Osteoblast (primary cell): ENCODE data around the gene SGF29. TPM values are rescaled to one million over a fixed set of nuclear protein-coding genes. Genes with fewer than 3 reads are reported as not detected.
"Not testable (repeated sequence)": the region's sequence is repeated elsewhere in the genome, so short reads cannot be mapped to it uniquely, and the experiment has no call there.

Source experiments
- DNase-seq: peaks from one replicate; pipeline ENCODE4 v3.0.0; 2011; ENCODE audit warnings: low spot score, mixed read lengths; ENCODE audit not compliant: insufficient read length; ENCODE audit errors: missing footprints
- H2AFZ ChIP-seq: 2 replicates; pipeline ENCODE4 v1.6.0; 2011; ENCODE audit warnings: mild to moderate bottlenecking, low read length
- H3K27ac ChIP-seq: 2 replicates; pipeline ENCODE4 v1.5.1; 2011; ENCODE audit warnings: mild to moderate bottlenecking, low read depth, low read length, moderate library complexity
- H3K27me3 ChIP-seq: 2 replicates; pipeline ENCODE4 v1.6.0; 2012; ENCODE audit warnings: mild to moderate bottlenecking, control low read depth, inconsistent platforms, low read length, moderate library complexity; ENCODE audit not compliant: insufficient read depth
- H3K36me3 ChIP-seq: 2 replicates; pipeline ENCODE4 v1.5.1; 2011; ENCODE audit warnings: mild to moderate bottlenecking, low read length, control low read depth, moderate library complexity; ENCODE audit not compliant: insufficient read depth
- H3K4me1 ChIP-seq: 2 replicates; pipeline ENCODE4 v1.5.1; 2011; ENCODE audit warnings: mild to moderate bottlenecking, low read length, control low read depth, moderate library complexity; ENCODE audit not compliant: insufficient read depth
- H3K4me2 ChIP-seq: 2 replicates; pipeline ENCODE4 v1.6.0; 2011; ENCODE audit warnings: mild to moderate bottlenecking, low read length; ENCODE audit not compliant: insufficient read depth
- H3K4me3 ChIP-seq: fragments of 200-600 bp; sonication (generic); 3 replicates; pipeline ENCODE4 v1.5.1; 2012; ENCODE audit warnings: mild to moderate bottlenecking, low read length, inconsistent platforms; ENCODE audit not compliant: insufficient read depth
- H3K79me2 ChIP-seq: 2 replicates; pipeline ENCODE4 v1.6.0; 2012; ENCODE audit warnings: mild to moderate bottlenecking, low read length, control low read depth, inconsistent platforms; ENCODE audit not compliant: insufficient read depth
- H3K9me3 ChIP-seq: 2 replicates; pipeline ENCODE4 v1.5.1; 2011; ENCODE audit warnings: low read depth, low read length, control low read depth
- H4K20me1 ChIP-seq: 2 replicates; pipeline ENCODE4 v1.6.0; 2012; ENCODE audit warnings: mild to moderate bottlenecking, low read length, control low read depth; ENCODE audit not compliant: insufficient read depth
- total RNA-seq: library from RNA; depleted of rRNA; stranded (reverse); fragments of >200 nt; gene quantifications from 2 replicates; pipeline ENCODE4 v1.2.3, GENCODE V29; 2012
- TF ChIP-seq, protein P1 (sequence below): IDR thresholded peaks from 2 replicates; pipeline ENCODE4 v1.5.1; 2011; ENCODE audit warnings: mild to moderate bottlenecking, low read depth, low read length, moderate library complexity; ENCODE audit errors: extremely low read depth

SGF29 gene
- total RNA-seq, 1 donor, result 13.4 TPM

DNA sequence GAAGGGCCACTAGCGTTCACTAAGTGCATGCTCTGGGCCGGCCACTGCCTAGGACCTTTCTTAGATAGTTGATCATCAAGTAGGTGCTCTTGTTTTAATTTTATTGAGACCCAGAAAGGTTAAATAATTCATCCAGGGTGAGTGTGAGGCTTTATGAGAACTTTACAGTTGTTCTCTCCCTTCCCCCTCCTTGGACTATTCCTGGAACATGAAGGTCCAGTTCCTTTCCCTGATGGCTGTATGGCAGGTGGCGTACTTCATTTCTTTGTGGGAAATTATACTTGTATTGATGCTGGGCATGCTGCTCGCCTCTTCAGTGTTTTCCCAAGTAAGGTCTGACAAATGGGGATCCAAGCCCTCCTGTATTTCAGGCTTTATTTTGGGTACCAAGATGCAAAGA lies 8.5 kb downstream of the SGF29 start:
- H3K27ac ChIP-seq, result no peak overlapping the region
- H4K20me1 ChIP-seq, result no peaks in the 10 kb centered on the region
- peaks cover 8% of the 10 kb centered on the region for H3K36me3 ChIP-seq
- H3K9me3 ChIP-seq, result peaks cover under 1% of the 10 kb centered on the region
- peaks cover 2% of the 10 kb centered on the region for H3K79me2 ChIP-seq
- no peak for DNase-seq
- no peak overlapping the region for H2AFZ ChIP-seq
- H3K4me1 ChIP-seq, result no peaks in the 10 kb centered on the region
- no peak overlapping the region for H3K4me2 ChIP-seq
- TF ChIP-seq, protein P1, sequence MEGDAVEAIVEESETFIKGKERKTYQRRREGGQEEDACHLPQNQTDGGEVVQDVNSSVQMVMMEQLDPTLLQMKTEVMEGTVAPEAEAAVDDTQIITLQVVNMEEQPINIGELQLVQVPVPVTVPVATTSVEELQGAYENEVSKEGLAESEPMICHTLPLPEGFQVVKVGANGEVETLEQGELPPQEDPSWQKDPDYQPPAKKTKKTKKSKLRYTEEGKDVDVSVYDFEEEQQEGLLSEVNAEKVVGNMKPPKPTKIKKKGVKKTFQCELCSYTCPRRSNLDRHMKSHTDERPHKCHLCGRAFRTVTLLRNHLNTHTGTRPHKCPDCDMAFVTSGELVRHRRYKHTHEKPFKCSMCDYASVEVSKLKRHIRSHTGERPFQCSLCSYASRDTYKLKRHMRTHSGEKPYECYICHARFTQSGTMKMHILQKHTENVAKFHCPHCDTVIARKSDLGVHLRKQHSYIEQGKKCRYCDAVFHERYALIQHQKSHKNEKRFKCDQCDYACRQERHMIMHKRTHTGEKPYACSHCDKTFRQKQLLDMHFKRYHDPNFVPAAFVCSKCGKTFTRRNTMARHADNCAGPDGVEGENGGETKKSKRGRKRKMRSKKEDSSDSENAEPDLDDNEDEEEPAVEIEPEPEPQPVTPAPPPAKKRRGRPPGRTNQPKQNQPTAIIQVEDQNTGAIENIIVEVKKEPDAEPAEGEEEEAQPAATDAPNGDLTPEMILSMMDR, result no peak
- H3K4me3 ChIP-seq, result no peak overlapping the region
- no peaks in the 10 kb centered on the region for H3K27me3 ChIP-seq

DNA sequence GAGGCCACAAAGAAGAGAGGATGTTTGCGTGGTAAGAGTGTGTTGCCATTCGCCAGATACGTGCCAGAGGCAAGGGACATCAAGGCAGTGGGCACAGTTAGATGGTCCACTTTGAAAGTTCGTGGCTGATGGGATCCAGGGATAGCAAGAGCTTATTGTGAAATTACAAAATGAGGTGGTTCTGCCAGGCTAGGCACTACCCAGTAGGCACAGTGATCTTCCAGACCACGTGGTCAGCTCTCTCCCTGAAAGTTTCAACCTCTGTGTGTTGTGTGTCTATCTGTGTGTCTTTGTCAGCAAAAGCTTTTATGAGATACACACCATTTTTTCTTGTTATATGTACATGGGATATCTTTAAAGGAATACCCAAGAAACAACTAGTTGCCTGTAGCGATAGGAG lies 9.5 kb downstream of the SGF29 start:
- Histone ChIP-seq H3K4me2 (no peak overlapping the region), H3K4me3 (no peak overlapping the region), H3K79me2 (peaks cover 6% of the 10 kb centered on the region), H4K20me1 (no peaks in the 10 kb centered on the region), H3K36me3 (peaks cover 8% of the 10 kb centered on the region), H3K27ac (no peak overlapping the region), H2AFZ (no peak overlapping the region), H3K9me3 (peaks cover 4% of the 10 kb centered on the region), H3K27me3 (no peaks in the 10 kb centered on the region), H3K4me1 (no peaks in the 10 kb centered on the region)
- TF ChIP-seq, protein P1, result no peak
- DNase-seq, result no peak

DNA sequence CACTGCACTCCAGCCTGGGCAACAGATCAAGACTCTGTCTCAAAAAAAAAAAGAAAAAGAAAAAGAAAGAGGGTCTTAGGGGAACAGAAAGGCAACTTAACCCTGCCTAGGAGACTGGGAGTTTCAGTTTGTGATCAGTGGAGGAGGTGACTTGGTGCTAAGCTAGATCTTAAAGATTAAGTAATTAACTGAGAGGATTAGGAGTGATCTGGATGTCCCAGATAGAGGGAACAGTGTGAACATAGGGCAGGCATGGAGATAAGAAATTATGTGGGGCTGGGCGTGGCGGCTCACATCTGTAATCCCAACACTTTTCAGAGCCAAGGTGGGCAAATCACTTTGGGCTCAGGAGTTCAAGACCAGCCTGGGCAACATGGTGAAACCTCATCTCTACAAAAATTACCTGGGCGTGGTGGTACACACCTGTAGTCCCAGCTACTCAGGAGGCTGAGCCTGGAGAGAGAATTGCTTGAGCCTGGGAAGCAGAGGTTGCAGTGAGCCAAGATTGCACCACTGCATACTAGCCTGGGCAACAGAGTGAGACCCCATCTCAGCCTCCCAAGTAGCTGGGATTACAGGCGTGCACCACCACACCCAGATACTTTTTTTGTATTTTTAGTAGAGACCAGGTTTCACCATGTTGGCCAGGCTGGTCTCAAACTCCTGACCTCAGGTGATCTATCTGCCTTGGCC lies 12.7 kb downstream of the SGF29 start:
- not testable (repeated sequence) for H3K36me3 ChIP-seq, H3K27ac ChIP-seq, H2AFZ ChIP-seq, H3K4me1 ChIP-seq, H3K4me2 ChIP-seq, H3K27me3 ChIP-seq, DNase-seq, H3K9me3 ChIP-seq, H3K79me2 ChIP-seq, H3K4me3 ChIP-seq, H4K20me1 ChIP-seq

DNA sequence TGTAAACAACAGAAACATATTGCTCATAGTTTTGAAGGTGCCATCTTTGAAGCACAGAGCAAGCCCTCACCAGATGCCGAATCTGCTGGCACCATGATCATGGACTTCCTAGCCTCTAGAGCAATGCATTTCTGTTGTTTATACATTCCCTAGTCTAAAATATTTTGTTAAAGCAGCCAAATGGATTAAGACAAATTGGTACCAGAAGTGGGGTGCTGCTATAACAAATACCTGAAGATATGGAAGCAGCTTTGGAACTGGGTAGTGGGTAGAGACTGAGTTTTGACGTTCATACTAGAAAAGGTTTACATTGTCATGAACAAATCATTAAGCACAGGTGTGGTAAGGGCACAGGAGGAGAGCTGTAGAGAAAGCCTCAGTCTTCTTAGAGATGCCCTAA lies 13.6 kb downstream of the SGF29 start:
- H3K36me3 ChIP-seq, result no peaks in the 10 kb centered on the region
- H3K27ac ChIP-seq, result no peak overlapping the region
- TF ChIP-seq, protein P1, result no peak
- no peak overlapping the region for H3K4me2 ChIP-seq
- H2AFZ ChIP-seq, result no peak overlapping the region
- H3K27me3 ChIP-seq, result no peaks in the 10 kb centered on the region
- DNase-seq, result no peak
- H3K79me2 ChIP-seq, result peaks cover 9% of the 10 kb centered on the region
- H3K9me3 ChIP-seq, result peaks cover 4% of the 10 kb centered on the region
- no peak overlapping the region for H3K4me3 ChIP-seq
- H4K20me1 ChIP-seq, result no peaks in the 10 kb centered on the region
- H3K4me1 ChIP-seq, result peaks cover 5% of the 10 kb centered on the region
